Measurements from ENCODE around the gene ADAMTS16. TPM values are rescaled to one million over a fixed set of nuclear protein-coding genes. Genes with fewer than 3 reads are reported as not detected.

The ADAMTS16 gene
- total RNA-seq, 3 donors from 2014 or later = 0.15 to 1.3 (median 0.33) TPM

DNA sequence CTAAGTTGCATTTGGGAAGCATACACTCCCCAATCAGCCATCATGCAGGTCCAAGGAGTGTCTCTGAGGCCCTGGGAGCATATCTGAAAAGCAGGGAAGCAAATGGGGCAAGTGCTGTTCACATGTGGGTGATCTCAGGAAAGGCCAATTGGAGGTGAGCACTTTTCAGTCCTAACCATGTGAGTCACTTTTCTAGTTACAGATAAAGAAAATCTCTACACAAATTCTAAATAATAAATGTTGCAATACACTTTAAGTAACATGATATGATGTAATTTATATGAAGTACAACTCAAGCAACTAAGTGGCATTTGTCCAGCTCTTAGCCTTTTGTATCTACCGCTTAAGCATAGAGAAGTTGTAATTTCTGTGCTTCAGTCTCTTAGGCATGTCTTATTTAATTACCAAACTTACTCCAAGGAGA is 18.4 kb downstream of the ADAMTS16 start:
- TF ChIP-seq POLR2AphosphoS5 (IDR thresholded peaks at IDR 0.05) = no peak
- TF ChIP-seq POLR2A (IDR thresholded peaks at IDR 0.05) = no peak
- TF ChIP-seq, protein P1, sequence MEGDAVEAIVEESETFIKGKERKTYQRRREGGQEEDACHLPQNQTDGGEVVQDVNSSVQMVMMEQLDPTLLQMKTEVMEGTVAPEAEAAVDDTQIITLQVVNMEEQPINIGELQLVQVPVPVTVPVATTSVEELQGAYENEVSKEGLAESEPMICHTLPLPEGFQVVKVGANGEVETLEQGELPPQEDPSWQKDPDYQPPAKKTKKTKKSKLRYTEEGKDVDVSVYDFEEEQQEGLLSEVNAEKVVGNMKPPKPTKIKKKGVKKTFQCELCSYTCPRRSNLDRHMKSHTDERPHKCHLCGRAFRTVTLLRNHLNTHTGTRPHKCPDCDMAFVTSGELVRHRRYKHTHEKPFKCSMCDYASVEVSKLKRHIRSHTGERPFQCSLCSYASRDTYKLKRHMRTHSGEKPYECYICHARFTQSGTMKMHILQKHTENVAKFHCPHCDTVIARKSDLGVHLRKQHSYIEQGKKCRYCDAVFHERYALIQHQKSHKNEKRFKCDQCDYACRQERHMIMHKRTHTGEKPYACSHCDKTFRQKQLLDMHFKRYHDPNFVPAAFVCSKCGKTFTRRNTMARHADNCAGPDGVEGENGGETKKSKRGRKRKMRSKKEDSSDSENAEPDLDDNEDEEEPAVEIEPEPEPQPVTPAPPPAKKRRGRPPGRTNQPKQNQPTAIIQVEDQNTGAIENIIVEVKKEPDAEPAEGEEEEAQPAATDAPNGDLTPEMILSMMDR (IDR thresholded peaks at IDR 0.05) = no peak
- no peaks in the 10 kb centered on the region for H3K9me3 ChIP-seq
- H3K27me3 ChIP-seq = no peaks in the 10 kb centered on the region
- intact Hi-C loops (cut with DNase I; ENCODE audit: low total_unique reads) = no loop called here
- no peak overlapping the region for H3K27ac ChIP-seq
- no peaks in the 10 kb centered on the region for H3K36me3 ChIP-seq
- no peaks in the 10 kb centered on the region for H3K4me1 ChIP-seq
- no peak overlapping the region for H3K4me3 ChIP-seq
- no peak for DNase-seq (ENCODE audit: low spot score in 2 of 2)

DNA sequence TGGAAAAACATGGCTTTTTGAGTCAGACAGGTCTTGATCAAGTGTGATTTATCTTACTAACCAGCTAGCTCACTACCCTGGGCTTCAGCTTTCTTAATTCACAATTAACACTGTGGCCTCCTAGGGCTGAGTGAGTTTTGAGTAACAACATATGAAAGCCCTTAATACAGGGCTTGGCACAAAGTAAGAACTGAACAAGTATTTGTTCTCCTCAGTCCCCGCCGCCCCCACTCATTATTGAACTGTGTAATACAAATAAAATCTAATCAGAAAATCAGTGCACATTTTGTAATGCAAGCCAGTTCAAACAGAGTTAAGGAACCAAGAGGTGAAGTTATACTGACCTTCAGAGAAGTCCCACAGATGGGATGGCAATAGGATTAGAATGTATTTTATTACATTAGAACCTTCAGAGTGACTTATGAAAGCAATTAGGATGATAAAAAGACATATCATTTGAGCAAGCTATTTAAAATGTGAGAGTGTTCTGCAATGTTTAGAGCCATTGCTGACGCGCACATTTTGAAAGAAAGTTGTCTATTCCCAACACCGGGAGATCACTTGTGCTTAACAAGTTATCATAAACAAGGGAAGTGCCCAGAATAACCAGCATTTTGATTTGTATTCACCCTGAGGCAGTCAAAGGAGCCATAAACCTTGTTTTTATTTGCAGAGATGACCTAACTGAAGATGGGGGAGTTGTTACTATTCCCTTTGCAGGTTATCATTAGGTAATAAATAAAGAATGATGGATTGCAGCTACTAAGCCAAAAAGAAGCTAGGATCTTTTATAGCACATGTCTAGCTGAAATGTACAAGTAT is 19.4 kb downstream of the ADAMTS16 start:
- no peaks in the 10 kb centered on the region for H3K36me3 ChIP-seq
- no peak overlapping the region for H3K4me3 ChIP-seq
- no peaks in the 10 kb centered on the region for H3K9me3 ChIP-seq
- no peak for DNase-seq (ENCODE audit: low spot score in 2 of 2)
- no peaks in the 10 kb centered on the region for H3K27me3 ChIP-seq
- TF ChIP-seq POLR2AphosphoS5 (IDR thresholded peaks at IDR 0.05) = no peak
- TF ChIP-seq POLR2A (IDR thresholded peaks at IDR 0.05) = no peak
- TF ChIP-seq, protein P1 (IDR thresholded peaks at IDR 0.05) = no peak
- no peak overlapping the region for H3K27ac ChIP-seq
- H3K4me1 ChIP-seq = no peaks in the 10 kb centered on the region
- intact Hi-C loops (cut with DNase I; ENCODE audit: low total_unique reads) = no loop called here

DNA sequence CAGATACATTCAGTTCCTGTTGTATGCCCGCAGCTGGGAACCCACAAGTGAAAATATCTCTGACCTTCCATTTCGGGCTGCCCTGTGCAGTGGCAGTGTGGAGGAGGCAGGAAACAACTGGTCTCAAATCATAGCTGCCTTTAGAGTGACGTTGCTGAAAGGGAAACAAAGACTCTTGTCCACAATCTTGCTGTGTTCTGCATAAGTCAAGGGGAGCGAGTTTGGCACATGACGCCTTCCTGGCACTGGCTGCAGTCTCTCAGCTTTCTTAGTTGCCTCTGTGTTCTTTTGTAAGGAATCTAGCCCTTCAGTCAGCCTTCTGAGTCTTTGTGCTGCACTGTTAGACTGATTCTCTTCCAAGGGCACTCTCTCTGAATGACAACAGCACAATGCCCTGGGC is 24.0 kb downstream of the ADAMTS16 start:
- H3K4me1 ChIP-seq = no peaks in the 10 kb centered on the region
- no peaks in the 10 kb centered on the region for H3K36me3 ChIP-seq
- TF ChIP-seq, protein P1 (IDR thresholded peaks at IDR 0.05) = no peak
- no peak for TF ChIP-seq POLR2A (IDR thresholded peaks at IDR 0.05)
- TF ChIP-seq POLR2AphosphoS5 (IDR thresholded peaks at IDR 0.05) = no peak
- no peaks in the 10 kb centered on the region for H3K9me3 ChIP-seq
- no peak for DNase-seq (ENCODE audit: low spot score in 2 of 2)
- no peaks in the 10 kb centered on the region for H3K27me3 ChIP-seq
- H3K27ac ChIP-seq = no peak overlapping the region
- no peak overlapping the region for H3K4me3 ChIP-seq
- intact Hi-C loops (cut with DNase I; ENCODE audit: low total_unique reads) = no loop called here

DNA sequence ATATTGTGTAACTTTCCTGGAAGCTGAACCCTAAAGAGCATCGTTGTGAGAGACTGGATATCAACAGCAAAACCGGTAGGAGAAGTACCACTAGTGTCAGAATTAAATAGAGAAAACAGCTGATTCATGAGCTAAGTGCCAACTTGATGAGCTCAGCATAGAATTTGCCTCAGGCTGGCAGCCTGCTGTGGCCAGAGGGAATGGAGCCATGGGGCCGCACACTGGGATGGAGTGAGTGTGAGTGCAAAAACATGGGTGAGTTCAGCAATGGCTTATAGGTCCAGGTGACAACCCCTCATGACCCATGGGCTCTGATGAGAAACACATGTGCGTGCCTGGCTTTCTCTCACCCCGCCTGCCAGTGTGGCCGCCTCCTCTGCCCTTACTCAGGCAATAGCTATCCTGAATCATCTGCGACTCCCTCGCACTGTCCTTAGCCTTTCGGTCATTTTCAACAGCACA is 25.4 kb downstream of the ADAMTS16 start:
- Histone ChIP-seq H3K36me3 (no peaks in the 10 kb centered on the region), H3K27ac (no peak overlapping the region), H3K27me3 (no peaks in the 10 kb centered on the region), H3K4me1 (no peaks in the 10 kb centered on the region), H3K9me3 (no peaks in the 10 kb centered on the region), H3K4me3 (no peak overlapping the region)
- no peak for DNase-seq (ENCODE audit: low spot score in 2 of 2)
- intact Hi-C loops (cut with DNase I; ENCODE audit: low total_unique reads) = no loop called here
- TF ChIP-seq POLR2AphosphoS5 (IDR thresholded peaks at IDR 0.05) (no peak), POLR2A (IDR thresholded peaks at IDR 0.05) (no peak)

DNA sequence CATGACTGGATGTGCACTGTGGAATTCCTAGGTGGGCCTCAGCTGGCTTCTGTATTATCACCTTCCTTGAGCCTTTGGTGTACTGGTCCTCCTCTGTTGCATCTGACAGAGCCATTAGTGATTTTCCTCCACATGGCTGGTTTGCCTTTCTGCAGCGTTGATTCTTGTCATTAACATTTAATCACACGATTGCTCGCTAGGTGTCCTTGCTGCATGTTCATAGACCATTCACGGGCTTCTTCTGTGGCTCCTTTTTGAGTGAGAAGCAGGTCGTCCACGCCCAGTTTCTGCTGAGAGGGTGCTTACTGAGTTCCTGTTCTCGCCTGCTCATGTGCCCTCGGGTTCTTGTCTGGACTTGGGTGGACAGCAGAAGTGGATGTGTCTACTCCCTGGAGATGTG is 29.3 kb downstream of the ADAMTS16 start:
- no peak for DNase-seq (ENCODE audit: low spot score in 2 of 2)
- no peaks in the 10 kb centered on the region for H3K9me3 ChIP-seq
- TF ChIP-seq POLR2AphosphoS5 (IDR thresholded peaks at IDR 0.05) (no peak), POLR2A (IDR thresholded peaks at IDR 0.05) (no peak)
- TF ChIP-seq, protein P1 (IDR thresholded peaks at IDR 0.05) = no peak
- no peak overlapping the region for H3K4me3 ChIP-seq
- H3K4me1 ChIP-seq = no peaks in the 10 kb centered on the region
- no peaks in the 10 kb centered on the region for H3K27me3 ChIP-seq
- H3K36me3 ChIP-seq = no peaks in the 10 kb centered on the region
- intact Hi-C loops (cut with DNase I; ENCODE audit: low total_unique reads) = no loop called here
- no peak overlapping the region for H3K27ac ChIP-seq
